Amygdala (tissue), 56 donors: ENCODE data around the gene XCL2.
A peak's percentile ranks its signal among the peaks of the same experiment; 100 is the strongest.

Experiments used
- DNase-seq, 56 donors: peaks; one replicate each; lab custom pipeline; 2025; lab: John Stamatoyannopoulos, UW

The XCL2 gene

DNA sequence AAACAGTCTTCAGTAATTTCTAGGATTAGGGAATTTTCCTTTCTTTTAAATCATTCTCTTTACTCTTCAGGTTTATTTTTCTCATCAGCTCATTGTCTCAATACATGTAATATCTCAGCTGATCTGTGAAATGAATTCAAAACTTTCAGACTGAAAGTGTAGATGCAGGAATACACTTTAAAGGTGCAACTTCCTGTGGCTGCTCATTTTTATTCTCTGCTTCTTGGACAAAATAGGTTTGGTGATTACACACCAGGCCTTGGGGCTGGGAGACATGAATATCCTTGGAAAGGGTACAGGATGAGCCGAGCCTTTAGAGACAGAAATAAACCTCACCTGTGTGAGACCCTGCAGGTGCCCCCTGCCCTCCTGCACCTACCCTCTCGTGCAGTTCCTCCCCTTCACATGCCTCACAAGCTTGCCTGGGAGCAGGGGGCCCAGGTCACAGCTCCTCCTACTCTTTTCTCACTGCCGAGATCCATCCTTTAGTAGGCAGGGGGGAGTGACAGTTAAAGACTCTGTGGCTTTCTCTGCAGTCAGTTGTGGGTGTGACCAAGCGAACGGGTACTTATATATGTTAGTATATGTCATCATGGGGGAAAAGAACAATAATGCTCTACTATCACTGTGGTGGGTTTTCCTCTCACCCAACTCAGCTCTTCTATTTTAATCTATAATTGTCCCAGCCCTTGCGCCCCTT lies 23.6 kb downstream of the XCL2 start:
- no peak for DNase-seq

DNA sequence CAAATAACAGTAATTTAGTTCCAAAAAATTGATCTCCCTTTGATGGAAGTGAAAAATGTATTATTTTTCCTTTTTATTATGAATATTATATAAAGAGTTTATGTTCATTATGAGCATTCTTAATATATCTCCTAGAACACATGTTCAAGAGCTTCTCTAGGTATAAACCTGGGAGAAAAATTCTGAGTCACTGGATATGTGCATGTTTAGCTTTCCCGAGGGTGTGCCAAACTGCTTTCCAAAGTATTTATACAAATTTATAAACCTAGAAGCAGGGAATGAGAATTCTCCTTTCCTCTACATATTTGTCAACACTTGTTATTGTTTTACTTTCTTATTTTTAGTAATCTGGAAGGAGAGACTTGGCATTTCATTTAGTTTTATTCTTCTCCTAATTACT lies 25.0 kb downstream of the XCL2 start:
- no peak for DNase-seq

DNA sequence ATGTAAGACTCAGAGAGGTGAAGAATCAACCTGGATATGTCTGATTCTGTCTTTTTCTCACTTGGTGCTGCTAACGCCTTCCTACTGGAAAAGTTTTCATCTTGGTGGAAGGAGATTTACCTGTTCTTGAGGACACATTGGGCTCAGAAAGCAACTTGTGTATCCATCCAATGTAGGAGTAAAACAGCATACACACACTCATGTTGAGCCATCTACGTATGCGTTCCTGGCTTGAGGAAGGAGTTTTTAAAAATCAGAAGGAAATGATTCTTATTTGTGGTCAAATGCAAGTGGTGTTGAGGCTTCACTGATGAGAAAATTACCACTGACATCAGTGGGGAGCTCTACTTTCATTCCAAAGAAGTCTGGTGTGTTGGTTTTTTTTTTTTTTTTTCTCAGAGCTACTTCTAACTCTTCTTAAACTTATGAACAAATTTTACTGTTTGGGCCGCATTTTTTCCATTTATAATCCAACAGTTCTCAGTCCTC lies 25.6 kb downstream of the XCL2 start:
- DNase-seq = no peak

DNA sequence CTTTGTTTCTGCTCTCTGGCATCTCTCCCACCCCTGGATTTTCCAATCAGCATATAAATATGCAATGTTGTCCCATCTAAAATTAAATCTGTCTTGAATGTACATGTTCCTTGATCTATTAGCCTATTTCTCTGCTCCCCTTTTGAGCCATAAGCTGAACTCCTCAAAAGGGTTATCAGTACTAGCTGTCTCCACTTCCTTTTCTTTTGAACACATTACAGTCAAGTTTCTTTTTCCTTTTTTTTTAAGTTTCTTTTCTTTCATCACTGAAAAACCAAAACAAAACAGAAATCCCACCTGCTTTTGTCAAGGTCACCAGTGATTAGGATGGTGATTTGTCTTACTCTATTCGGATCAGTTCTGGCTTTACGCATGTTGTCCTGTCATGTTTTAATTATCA lies 29.3 kb downstream of the XCL2 start:
- DNase-seq = no peak

DNA sequence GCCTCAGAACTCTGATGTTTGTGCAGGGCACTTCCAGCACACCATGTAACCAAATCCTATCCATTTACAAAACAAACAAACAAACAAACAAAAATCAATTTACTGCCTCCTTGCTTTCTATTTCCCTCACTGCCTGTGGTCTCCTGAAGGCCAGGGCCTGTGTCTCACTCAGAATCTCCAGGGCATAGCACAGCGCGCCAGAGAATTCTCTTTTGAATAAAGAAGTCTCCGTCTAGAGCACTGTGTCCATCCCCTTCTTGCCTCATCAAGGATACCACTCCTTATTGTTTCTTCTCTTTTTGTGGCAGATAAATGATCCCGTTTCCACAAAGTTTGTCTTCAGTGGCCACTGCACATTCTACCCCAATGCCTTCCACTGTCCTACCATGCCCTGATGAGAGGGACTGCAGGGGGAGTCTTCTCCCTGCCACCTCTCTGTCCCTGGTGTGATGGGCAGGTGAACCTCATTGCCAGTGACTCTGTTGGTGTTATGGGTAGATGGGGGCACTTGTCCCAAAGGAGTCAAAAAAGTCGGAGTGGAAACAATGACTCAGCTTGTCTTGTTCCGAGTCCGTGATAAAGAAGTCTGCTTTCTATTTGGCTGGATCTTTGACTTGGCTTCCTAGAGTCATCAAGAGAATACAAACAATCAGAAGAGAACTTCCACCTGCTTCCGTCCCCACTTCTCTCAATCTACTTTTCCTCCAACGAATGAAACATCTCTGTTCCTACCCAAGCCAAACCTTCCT lies 30.0 kb downstream of the XCL2 start:
- DNase-seq = no peak

DNA sequence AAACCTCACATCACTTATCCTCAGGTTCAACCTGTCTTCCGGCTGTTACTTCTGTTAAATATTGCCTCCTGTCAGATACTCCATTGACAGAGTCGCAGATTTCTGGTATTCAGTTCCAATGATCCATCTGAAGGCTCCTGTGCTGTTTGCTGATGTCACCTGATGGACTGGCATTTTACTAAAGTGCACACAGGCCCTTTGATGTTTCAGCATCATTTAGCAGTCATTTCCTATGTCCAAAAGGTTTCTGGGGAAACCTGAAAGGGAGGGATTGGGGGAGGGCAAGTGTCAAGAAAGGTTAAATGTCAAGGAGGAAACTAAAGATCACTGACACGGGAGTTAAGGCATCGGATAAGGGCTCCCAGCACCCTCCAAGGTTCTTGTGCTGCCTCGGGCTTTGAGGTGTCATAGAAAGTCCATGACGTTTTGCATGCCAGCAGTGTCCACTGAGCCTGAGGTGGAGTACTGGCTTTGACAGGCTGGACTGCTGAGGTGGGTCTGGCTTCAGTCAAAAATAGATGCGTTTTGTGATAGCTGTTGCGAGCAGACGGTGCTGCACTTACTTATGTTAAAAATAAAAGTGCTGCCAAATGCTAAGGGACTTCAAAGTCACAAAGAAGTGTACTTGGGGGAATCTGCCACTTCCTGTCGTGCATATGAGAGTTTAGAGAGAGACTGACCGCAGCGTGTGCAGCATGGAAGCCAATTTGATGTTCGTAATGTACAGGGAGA lies 30.8 kb downstream of the XCL2 start:
- no peak for DNase-seq

DNA sequence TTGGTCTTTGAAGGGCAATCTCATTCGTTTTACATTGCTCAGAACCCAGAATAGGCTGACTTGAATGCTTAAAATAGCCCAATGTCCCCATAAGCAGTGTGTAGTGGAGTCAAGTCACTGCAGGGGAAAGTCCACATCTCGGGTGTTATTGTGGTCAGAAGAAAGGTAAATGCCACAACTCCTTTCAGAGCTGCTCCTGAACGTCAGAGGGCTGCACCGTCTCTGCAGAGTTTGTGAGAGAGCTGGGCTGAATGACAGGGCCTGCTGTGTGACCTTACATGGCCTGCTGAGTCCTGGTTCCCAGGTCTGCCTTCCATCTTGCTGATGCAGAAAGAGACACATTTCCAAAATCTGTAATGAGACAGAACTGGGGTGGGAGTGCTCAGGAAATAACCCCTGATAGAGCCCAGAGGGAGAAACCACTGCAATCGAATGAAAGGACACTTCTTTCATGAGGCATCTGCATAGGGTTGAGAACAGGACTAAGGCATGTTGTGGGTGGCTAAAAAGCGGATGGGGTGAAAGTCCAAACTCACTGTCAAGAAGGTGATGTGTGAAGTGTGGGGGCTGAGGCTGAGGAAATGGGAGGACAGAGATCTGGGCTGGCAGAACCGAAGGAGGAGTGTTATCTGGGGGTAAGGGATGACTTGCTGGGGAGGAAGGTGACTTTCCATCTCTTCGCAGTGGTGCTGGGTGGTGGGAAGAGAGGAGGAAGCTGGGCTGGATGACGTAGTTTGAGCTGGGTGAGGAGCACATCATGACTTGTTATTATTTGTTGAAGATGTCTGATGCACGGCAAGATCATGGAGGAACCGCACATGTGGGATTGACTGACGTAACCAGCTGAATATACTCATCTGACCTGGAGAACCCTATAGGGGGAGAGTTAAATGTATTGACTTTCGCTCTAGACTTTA lies 33.7 kb downstream of the XCL2 start:
- DNase-seq = no peak

DNA sequence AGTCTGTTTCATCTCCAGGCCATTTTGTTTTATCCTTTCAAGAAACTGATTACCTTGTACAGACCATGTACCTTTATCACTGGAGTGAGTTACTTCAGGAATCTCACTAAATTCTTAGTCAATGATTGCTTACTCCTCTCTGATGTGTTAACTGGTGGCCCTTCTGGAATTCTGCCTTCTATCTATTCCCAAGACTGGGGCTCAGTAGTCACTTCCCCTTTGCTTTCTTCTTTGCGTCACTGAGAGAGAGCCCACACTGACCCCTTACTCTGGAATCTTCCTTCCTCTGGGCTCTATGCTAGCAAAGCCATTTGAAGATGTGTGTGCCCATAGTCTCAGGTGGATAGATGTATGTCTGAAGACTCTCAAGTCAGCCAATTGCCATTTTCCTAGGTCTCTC lies 34.6 kb downstream of the XCL2 start:
- no peak for DNase-seq

DNA sequence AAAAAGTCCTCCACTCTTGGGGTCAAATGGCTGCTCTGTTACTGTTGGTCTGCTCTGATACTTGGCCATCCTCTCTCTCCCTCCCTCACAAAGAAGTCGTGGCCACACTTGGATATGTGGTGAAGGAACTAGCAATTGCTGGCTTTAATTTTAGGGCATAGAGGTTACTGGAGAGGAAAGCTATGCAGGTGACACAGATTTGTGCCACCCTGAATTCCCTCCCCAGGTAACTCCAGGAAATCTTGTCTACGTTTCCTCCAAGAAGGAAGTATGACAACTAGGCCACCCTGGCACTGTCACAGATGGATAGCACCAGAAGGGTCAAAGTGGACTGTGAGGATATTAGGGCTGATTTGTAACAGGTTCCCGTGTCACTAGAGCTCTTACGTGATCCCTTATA lies 36.0 kb downstream of the XCL2 start:
- no peak for DNase-seq

DNA sequence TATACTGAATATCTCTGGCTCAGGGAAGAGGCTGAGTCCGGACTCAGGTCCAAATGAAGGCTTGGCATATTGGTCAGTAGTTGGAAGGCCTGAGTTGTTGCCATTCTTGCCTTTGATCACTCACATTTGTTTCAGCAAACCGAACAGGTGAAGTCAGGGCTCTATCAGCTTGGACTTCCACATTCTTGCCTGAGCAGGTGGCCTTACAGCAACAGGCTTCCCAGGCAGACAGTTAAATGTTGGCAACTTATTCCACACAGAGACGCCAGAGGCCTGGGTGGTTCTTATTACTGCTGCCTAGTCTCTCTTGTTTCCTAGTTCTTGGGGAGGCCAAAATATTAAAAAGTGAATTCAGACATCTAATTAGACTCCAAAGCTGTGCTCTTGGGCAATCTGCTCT lies 36.6 kb downstream of the XCL2 start:
- no peak for DNase-seq

DNA sequence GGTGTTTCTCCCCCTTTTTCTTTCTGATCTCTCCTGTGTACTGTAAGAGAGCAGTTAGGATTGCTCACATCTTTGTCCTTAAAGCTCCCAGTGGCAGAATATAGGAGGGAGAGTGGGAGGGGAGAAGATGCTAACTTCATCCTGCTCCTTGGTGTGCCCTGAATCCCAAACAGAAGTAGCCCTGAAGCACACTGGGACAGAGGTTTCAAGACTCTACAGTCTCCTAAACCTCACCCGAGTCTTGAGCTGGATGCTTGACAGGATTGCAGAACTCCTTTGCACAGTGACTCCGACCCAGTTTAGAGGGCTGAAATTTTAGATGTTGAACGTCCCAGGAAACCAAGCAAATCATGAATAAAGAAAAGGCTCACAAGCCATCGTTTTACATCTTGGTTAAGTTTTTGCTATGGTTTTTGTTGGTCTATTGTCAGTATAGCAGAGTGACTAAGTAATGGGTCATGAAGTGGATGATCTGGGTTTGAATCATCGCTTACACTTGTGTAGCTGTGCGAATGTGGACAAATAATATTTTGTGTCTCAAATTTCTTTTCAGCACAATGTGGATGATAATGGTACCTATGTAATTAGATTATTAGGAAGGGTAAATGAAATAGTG lies 37.5 kb downstream of the XCL2 start:
- DNase-seq = no peak

DNA sequence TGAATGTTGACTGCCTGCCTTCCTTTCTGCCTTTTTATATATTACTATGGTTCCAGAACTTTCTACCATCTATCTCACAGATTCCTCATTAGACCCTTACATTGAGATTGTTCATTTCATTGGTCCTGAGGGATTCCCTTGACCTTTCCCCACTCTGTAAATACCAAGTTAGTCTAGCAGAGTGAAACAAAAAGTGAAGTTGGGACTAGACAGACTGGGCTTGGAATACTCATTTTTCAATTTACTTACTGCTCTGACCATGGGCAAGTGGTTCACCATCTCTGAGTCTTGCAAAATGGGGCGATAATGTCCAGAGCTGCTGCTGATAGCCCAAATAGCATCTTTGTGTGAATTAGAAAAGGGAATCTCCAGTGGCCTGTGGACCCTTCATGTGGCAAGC lies 38.8 kb downstream of the XCL2 start:
- no peak for DNase-seq

DNA sequence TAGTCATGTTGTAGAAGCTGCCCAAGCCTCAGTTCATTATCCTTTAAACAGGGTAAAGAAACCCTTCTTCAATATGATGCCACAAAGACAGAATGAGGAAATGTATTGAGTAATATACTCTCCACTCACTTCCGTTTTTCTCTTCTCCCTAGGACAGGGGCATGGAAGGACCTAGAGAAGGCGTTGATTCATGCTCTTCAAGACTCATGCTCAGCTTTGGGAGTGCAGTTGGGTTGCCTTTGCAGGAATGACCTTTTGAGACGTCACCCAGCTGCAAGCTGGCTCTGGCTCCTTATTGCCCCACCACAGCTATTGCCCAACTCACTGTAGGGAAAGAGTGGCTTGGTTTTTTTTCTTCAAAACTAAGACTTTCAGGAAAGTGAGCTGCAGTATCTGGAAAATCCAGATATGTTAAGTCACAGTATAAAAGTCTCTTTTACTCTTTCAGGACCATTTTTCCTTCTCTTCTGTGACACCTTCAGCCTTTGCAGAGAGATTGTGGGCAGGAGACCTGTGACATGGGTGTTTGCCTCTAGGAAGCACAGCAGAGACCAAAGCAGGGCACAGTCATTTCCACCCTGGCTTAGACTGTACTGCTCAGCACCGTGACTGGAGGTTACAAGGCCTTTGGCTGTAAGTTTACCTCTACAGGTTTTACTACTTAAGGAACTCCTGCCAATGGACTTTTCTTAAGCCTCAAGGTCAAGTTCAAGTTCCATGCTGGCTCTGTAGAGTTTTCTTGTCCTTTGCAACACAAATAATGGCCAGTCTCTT lies 39.5 kb downstream of the XCL2 start:
- DNase-seq = peak in 5 of 56 donors; percentile 3 to 20 (median 5)

DNA sequence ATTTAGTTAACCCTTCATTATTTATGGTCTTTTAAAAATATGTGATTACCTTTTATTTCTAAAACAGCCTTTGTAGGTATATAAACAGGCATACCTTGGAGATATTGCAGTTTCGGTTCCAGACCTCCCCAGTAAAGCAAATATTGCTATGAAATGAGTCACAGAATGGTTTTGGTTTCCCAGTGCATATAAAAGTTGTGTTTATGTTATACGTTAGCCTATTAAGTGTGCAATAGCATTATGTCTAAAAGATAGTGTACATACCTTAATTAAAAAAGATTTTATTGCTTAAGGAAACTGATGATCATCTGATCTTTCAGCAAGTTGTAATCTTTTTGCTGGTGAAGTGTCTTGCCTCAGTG lies 44.1 kb downstream of the XCL2 start:
- no peak for DNase-seq

DNA sequence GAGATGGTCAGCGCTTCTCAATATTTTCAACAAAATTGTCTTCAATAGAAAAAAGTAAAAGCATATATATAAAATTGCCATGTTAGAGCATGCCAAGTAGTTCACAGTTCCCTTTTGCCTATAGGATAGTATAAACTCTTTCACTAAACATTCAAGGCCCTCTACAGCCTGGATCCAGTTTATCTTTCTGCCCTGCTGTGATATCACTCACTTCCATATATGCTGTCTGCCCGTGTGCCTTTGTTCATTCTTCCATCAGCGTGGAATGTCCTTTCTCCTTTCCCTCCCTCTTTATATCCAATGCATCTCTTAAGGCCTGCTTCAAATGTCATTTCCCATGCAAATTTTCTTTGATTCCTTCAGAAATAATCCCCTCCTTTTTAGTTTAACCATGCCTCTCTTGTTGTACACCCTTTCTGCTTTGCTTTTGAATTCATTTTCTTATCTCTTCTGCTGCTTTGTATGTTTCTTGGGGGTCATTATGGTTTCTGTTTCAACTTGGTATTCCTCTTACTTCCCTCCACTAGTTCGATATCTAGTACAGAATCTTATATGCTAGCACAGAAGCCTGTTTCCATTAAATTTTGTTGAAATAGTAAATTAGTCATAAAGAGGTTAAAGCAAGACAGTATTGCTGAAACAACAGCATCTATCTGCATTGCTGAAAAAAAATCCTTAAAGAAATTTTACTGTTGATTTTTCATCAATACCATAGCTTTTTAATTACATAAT lies 44.7 kb downstream of the XCL2 start:
- no peak for DNase-seq

DNA sequence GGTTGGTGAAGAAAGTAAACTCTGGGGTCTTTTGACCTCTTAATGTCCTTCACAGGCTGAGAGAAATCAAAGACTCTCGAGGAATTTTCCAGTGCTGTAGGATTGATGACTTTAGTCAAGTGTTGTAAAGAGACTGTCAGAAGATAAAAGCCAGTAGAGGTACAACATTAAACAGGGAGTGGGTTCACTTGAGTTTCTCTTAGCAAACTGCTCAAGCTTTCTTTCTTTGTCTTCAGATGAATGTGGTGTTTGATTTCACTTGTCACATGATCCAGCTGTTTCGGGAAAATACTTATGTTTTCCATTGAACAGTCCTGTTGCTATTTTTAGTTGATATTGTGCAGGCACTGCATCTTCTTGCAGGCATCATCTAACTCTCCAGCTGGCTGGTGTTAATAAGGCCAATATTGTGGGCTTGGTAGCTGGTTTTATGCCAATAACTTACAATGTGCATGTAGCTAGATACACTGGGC lies 45.6 kb downstream of the XCL2 start:
- DNase-seq = peak in 2 of 56 donors; percentile 9 to 23

DNA sequence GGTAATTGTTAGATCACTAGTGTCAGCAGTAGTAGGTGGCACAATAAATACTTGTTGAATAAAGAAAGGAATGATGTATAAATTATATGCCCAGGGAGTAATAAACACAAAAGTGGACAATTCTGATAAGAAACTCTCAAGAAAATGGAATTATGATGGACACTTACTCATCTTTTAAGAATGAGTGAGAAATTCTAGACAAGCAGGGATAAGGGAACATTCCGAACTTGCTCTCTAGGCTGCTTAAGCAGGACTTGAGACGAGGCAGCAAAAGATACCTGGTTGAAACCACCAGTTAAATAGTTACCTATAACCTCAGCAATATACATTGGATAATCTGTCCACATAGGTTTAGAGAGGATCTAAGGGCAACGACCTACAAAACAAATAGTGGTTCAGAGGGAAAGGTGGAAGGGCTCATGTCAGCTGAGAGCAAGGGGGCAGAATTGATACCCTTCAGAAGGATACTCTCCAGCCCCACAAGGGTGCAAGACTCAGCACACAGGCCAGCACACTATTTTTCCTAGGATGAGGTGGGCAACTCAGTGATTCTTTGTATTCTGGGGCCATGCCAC lies 46.3 kb downstream of the XCL2 start:
- no peak for DNase-seq

DNA sequence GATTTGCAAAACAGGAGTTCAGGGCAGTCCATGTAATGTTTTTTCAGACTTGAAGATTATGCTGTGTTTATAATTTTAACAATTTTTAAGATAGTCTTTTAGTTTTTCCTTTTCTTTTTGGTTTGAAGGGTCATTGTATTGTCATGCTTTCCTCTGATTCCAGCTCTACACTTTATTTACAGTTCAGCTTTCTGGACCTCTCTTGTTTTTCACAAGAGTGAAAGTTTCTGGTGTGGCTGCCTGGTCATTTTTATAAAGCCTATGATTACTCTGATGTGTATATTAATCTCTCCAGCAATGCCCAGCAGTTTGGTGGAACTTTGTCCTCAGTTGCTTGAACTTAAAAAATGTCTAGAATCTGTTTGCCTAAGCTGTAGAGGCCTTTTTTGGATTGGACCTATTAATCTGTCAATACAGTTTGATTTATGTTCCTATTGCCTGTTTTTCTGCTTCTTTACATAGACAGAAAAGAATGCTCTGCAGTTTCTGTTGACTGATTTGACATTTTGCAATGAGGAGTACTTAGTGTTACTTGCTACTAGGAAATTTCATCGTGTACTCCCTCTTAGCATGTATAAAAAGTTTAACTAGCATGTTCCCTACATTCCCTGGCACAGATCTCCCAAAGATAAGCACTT lies 52.2 kb downstream of the XCL2 start:
- DNase-seq = no peak
